Prostate gland (tissue), 2 donors: ENCODE results near the gene TFPI. TPM values are rescaled to one million over a fixed set of nuclear protein-coding genes. Genes with fewer than 3 reads are reported as not detected.

Source experiments
- DNase-seq: peaks from one replicate; pipeline ENCODE4 v3.0.0-alpha.2; 2019; ENCODE audit warnings: low spot score
- H3K27ac ChIP-seq, 2 donors: fragments of 200-600 bp; sonication (generic); 2 replicates each; pipeline ENCODE4 v1.5.1; 2017 to 2019
- H3K27me3 ChIP-seq: fragments of 200-600 bp; sonication (generic); replicated peaks from 2 replicates; pipeline ENCODE4 v1.5.1; 2019; ENCODE audit not compliant: insufficient read depth
- H3K36me3 ChIP-seq, 2 donors: fragments of 200-600 bp; sonication (generic); 1 replicate in 1 of 2; 2 replicates in 1 of 2; pipeline versions ENCODE4 v1.5.1 to v1.8.1; 2017 to 2019
- H3K4me1 ChIP-seq: fragments of 200-600 bp; sonication (generic); replicated peaks from 2 replicates; pipeline ENCODE4 v1.5.1; 2019
- H3K4me3 ChIP-seq, 2 donors: fragments of 200-600 bp; sonication (generic); 2 replicates each; pipeline ENCODE4 v1.5.1; 2017 to 2019
- H3K9me3 ChIP-seq: fragments of 200-600 bp; sonication (generic); 2 replicates; pipeline ENCODE4 v1.5.1; 2017
- POLR2A ChIP-seq: fragments of 450-650 bp; IDR thresholded peaks from one replicate; pipeline ENCODE4 v1.6.1; 2016; ENCODE audit warnings: antibody characterized with exemption, mild to moderate bottlenecking
- POLR2AphosphoS5 ChIP-seq: sonication (generic); formaldehyde crosslinking; IDR thresholded peaks from one replicate; pipeline ENCODE4 v1.6.1; 2017; ENCODE audit warnings: antibody characterized with exemption
- WGBS: methylation state at CpG from one replicate; pipeline ENCODE4 v1.1.5; 2018; 5-methylcytosine and 5-hydroxymethylcytosine counted together
- intact Hi-C: fragments of 100-400 bp; cut with DNase I; formaldehyde crosslinking; loops from one replicate; pipeline ENCODE4 v1.14.2; 2022
- total RNA-seq, 2 donors: library from RNA; depleted of rRNA; stranded (reverse); fragments of >200 nt; gene quantifications; one replicate each; pipeline ENCODE4 v1.1.0, GENCODE V29; 2016
- TF ChIP-seq, protein P1 (sequence below), 4 experiments: fragments of 200-600 bp in 2 of 4; fragments of 450-650 bp in 2 of 4; sonication (generic) in 2 of 4; IDR thresholded peaks; 1 replicate in 3 of 4; 2 replicates in 1 of 4; pipeline ENCODE4 v1.5.1; 2016 to 2019; ENCODE audit warnings: antibody characterized with exemption in 4 of 4, mild to moderate bottlenecking in 2 of 4, moderate library complexity in 2 of 4

Gene TFPI
- total RNA-seq, 2 donors from 2014 or later = 7.0 to 19.5 TPM

DNA sequence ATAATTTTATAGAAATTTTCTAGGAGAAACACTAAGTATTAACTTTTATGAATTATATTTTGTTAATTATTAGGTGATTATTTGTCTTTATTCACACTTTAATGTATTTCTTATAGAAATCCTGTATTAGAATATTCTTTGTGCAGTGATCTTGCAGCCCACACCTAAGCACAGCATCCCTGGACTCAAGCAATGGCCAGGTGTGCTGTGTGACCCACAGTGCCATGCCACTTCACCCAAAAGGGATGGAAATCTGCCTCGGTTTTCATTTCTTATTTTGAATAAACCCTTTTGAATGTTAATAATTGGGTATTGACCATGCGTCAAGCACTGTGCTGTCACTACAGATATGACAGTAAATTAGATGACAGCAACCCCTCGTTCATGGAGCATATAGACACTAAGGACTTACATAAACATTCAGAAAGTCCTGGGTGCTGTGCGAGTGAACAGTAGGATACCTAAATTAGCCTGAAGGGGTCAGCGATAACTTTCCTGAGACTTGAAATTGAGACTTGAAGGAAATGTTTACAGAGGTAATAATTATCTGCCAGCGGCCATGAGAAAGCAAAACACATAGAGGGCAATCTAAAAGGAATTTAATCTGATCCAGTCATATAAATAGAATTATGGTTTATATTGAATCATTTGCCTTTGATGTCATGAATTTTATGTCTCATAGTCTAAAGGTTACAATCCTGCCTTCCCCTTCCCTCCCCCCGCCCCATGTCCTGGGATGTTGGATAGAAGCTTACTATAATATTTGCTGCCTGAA, 53.5 kb downstream of the TFPI start:
- no peak overlapping the region for H3K4me3 ChIP-seq
- H3K27me3 ChIP-seq = no peaks in the 10 kb centered on the region
- TF ChIP-seq, protein P1, sequence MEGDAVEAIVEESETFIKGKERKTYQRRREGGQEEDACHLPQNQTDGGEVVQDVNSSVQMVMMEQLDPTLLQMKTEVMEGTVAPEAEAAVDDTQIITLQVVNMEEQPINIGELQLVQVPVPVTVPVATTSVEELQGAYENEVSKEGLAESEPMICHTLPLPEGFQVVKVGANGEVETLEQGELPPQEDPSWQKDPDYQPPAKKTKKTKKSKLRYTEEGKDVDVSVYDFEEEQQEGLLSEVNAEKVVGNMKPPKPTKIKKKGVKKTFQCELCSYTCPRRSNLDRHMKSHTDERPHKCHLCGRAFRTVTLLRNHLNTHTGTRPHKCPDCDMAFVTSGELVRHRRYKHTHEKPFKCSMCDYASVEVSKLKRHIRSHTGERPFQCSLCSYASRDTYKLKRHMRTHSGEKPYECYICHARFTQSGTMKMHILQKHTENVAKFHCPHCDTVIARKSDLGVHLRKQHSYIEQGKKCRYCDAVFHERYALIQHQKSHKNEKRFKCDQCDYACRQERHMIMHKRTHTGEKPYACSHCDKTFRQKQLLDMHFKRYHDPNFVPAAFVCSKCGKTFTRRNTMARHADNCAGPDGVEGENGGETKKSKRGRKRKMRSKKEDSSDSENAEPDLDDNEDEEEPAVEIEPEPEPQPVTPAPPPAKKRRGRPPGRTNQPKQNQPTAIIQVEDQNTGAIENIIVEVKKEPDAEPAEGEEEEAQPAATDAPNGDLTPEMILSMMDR (IDR thresholded peaks at IDR 0.05) = no peak
- TF ChIP-seq POLR2AphosphoS5 = no peak
- TF ChIP-seq POLR2A = no peak
- no peak overlapping the region for H3K27ac ChIP-seq
- no peak for DNase-seq
- 66% methylated on average over 7 of the region's 7 CpGs for WGBS
- H3K4me1 ChIP-seq = no peaks in the 10 kb centered on the region
- H3K36me3 ChIP-seq = no peaks in the 10 kb centered on the region
- intact Hi-C loops = loop anchor here (5.0 to 10.0 kb wide), 2 partner anchors 77 to 1014 kb away; no protein-coding TSS in a partner anchor
- no peaks in the 10 kb centered on the region for H3K9me3 ChIP-seq

DNA sequence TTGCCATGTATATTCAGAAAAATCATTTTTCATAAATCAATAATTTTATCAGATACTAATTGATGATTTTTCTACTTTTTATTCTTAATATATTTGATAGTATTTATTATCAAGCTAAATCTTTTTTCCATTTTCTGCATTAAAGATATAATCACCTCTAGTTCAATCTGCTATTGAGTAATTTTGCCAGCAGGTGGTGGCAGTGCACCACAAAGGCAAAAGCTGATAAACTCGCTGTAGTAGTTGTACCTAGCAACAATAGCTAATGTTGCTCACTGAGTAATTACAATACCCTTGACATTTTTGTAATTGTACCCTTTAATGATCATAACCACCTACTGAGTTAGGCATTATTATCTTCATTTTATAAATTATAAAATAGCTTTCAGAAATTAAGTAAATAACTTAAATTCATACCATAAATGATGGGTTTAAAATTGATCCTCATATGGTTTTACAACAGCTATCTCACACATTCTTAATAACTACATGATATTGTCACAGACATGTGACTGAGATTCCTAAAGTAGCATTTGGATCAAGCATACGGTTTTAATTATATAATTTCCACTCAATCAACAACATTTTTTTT, 54.2 kb downstream of the TFPI start:
- no peak for TF ChIP-seq POLR2A
- TF ChIP-seq, protein P1 (IDR thresholded peaks at IDR 0.05) = peak; percentile 56 to 84 (median 78)
- H3K36me3 ChIP-seq = no peaks in the 10 kb centered on the region
- no peak overlapping the region for H3K27ac ChIP-seq
- no peaks in the 10 kb centered on the region for H3K27me3 ChIP-seq
- DNase-seq = peak; percentile 38
- no peaks in the 10 kb centered on the region for H3K9me3 ChIP-seq
- intact Hi-C loops = loop anchor here (5.0 to 10.0 kb wide), 3 partner anchors 77 to 1015 kb away; no protein-coding TSS in a partner anchor
- WGBS = 28% methylated on average over 2 of the region's 2 CpGs
- H3K4me3 ChIP-seq = no peak overlapping the region
- H3K4me1 ChIP-seq = no peaks in the 10 kb centered on the region

DNA sequence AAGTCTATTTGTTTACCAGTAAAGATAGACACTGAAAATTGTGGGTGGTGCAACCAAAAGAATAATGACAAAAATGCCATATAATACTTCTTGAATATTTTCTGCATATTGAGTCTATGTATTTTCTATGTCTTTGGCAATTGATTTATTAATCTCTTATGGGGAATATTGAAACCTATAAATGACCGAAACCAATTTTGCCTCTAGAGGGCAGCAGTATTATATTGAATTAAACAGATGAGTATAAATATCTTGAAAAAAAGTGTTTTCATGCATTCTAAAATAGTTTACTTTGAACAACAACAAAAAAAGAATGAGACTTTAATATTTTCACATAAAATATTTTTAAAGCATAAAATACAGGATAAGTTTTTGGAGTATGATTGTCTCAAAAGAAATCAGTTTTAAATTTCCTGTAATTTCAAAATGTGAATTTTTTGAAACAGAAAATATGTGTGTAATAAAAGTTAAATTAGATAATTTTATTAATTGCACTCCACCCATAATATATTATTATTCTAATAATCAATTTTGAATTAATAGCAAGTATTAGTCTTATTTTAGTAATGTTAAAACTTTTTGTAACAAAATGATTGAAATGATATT, 56.3 kb downstream of the TFPI start:
- no peak for DNase-seq
- no peaks in the 10 kb centered on the region for H3K36me3 ChIP-seq
- no peak overlapping the region for H3K27ac ChIP-seq
- no peaks in the 10 kb centered on the region for H3K27me3 ChIP-seq
- H3K4me1 ChIP-seq = no peaks in the 10 kb centered on the region
- no peaks in the 10 kb centered on the region for H3K9me3 ChIP-seq
- intact Hi-C loops = loop anchor here (10.0 kb wide), 1 partner anchor 347 kb away; no protein-coding TSS in a partner anchor
- H3K4me3 ChIP-seq = no peak overlapping the region
- TF ChIP-seq POLR2AphosphoS5 (no peak), POLR2A (no peak)
- TF ChIP-seq, protein P1 (IDR thresholded peaks at IDR 0.05) = peak in 1 of 4 experiments; percentile 27
- WGBS = 29% methylated on average over 1 of the region's 1 CpG

DNA sequence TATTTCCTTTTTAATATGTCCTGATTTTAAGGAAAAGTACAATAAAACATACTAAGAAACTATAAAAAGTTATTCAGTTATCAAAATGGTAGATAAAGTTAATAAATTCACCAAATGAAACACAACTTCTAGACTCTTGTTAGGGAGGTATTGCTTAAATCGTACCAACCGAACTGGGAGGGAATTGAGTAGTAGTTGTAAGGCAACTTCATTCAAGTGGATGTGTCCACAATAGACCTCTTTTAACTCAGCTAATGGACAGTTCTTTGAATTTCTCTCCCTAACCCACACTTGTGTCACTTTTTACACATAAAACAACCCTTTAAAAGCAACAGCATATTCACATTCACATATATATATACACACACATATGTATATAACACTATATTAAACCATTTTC, 57.1 kb downstream of the TFPI start:
- WGBS = 86% methylated on average over 2 of the region's 2 CpGs
- no peak overlapping the region for H3K4me3 ChIP-seq
- TF ChIP-seq POLR2A (no peak), POLR2AphosphoS5 (no peak)
- TF ChIP-seq, protein P1 (IDR thresholded peaks at IDR 0.05) = no peak
- H3K9me3 ChIP-seq = no peaks in the 10 kb centered on the region
- H3K4me1 ChIP-seq = no peaks in the 10 kb centered on the region
- H3K27ac ChIP-seq = no peak overlapping the region
- DNase-seq = no peak
- no peaks in the 10 kb centered on the region for H3K27me3 ChIP-seq
- H3K36me3 ChIP-seq = no peaks in the 10 kb centered on the region
- intact Hi-C loops = loop anchor here (10.0 kb wide), 1 partner anchor 348 kb away; no protein-coding TSS in a partner anchor
